Umbilical cord (tissue), 2 donors: ENCODE data around the gene ANKRD13C. TPM values are rescaled to one million over a fixed set of nuclear protein-coding genes. Genes with fewer than 3 reads are reported as not detected.
"Not testable (repeated sequence)": the region's sequence is repeated elsewhere in the genome, so short reads cannot be mapped to it uniquely, and the experiment has no call there.

ENCODE experiments used
- DNase-seq: peaks from one replicate; pipeline ENCODE4 v3.0.0-alpha.2; 2015; ENCODE audit warnings: low spot score
- total RNA-seq: library from RNA; depleted of rRNA; stranded (reverse); fragments of >200 nt; gene quantifications from one replicate; pipeline ENCODE4 v1.2.3, GENCODE V29; 2014; ENCODE audit warnings: low replicate concordance; ENCODE audit not compliant: insufficient read depth

The ANKRD13C gene
- total RNA-seq, 1 donor from 2014 or later, result 59.0 TPM

- DNase-seq, result no peak
These were observed 4.5 kb upstream of the ANKRD13C start for GRCh38 chr1:70358921-70359564.

GRCh38 chr1:70355920-70356319 is 1.4 kb upstream of the ANKRD13C start:
- DNase-seq, result no peak

- DNase-seq, result no peak
These were observed 537 bp upstream of the ANKRD13C start for GRCh38 chr1:70355111-70355407.

GRCh38 chr1:70353601-70354331 is 756 bp downstream of the ANKRD13C start:
- DNase-seq, result peak; percentile 15

GRCh38 chr1:70353044-70353443 is 1.5 kb downstream of the ANKRD13C start:
- no peak for DNase-seq

- not testable (repeated sequence) for DNase-seq
These were observed 4.7 kb downstream of the ANKRD13C start for GRCh38 chr1:70349799-70350198.

- DNase-seq, result no peak
These were observed 5.9 kb downstream of the ANKRD13C start for GRCh38 chr1:70348399-70349165.

- DNase-seq, result not testable (repeated sequence)
These were observed 14.9 kb downstream of the ANKRD13C start for GRCh38 chr1:70339644-70340043.

- no peak for DNase-seq
These were observed 18.5 kb downstream of the ANKRD13C start for GRCh38 chr1:70336050-70336449.

GRCh38 chr1:70334436-70334835 is 20.1 kb downstream of the ANKRD13C start:
- no peak for DNase-seq

- DNase-seq, result no peak
These were observed 21.3 kb downstream of the ANKRD13C start for GRCh38 chr1:70333245-70333644.

- DNase-seq, result no peak
These were observed 22.6 kb downstream of the ANKRD13C start for GRCh38 chr1:70331962-70332361.

- DNase-seq, result no peak
These were observed 27.0 kb downstream of the ANKRD13C start for GRCh38 chr1:70327306-70328076.

- no peak for DNase-seq
These were observed 29.8 kb downstream of the ANKRD13C start for GRCh38 chr1:70324683-70325082.

- no peak for DNase-seq
These were observed 34.8 kb downstream of the ANKRD13C start for GRCh38 chr1:70319750-70320149.

- DNase-seq, result no peak
These were observed 36.3 kb downstream of the ANKRD13C start for GRCh38 chr1:70318191-70318590.

GRCh38 chr1:70317087-70317486 is 37.4 kb downstream of the ANKRD13C start:
- no peak for DNase-seq

- no peak for DNase-seq
These were observed 38.7 kb downstream of the ANKRD13C start for GRCh38 chr1:70315782-70316181.

- no peak for DNase-seq
These were observed 39.7 kb downstream of the ANKRD13C start for GRCh38 chr1:70314706-70315304.

- no peak for DNase-seq
These were observed 43.2 kb downstream of the ANKRD13C start for GRCh38 chr1:70311369-70311768.

GRCh38 chr1:70299472-70299871 is 55.0 kb downstream of the ANKRD13C start:
- DNase-seq, result no peak

GRCh38 chr1:70295749-70296148 is 58.8 kb downstream of the ANKRD13C start:
- no peak for DNase-seq
